ENCODE results near the gene CTU1.

CTU1 gene

GRCh38 chr19:51083181-51083580 lies 25.0 kb downstream of the CTU1 start:
- no peak for DNase-seq (ENCODE audit: low read depth, low spot score)

GRCh38 chr19:51082611-51083010 lies 25.6 kb downstream of the CTU1 start, which contains the start of gene KLK14:
Gene KLK14, minus strand, starts transcription at chr19:51082887. Its CDS starts 273 bp downstream, at chr19:51082614.
- DNase-seq (ENCODE audit: low read depth, low spot score): no peak

GRCh38 chr19:51081476-51081875 lies 26.7 kb downstream of the CTU1 start:
- DNase-seq (ENCODE audit: low read depth, low spot score): no peak

GRCh38 chr19:51079481-51080110 lies 28.6 kb downstream of the CTU1 start:
- DNase-seq (ENCODE audit: low read depth, low spot score): no peak

- DNase-seq (ENCODE audit: low read depth, low spot score): no peak
These were observed 29.5 kb downstream of the CTU1 start for GRCh38 chr19:51078731-51079130.

GRCh38 chr19:51078104-51078503 lies 30.1 kb downstream of the CTU1 start:
- no peak for DNase-seq (ENCODE audit: low read depth, low spot score)

DNA sequence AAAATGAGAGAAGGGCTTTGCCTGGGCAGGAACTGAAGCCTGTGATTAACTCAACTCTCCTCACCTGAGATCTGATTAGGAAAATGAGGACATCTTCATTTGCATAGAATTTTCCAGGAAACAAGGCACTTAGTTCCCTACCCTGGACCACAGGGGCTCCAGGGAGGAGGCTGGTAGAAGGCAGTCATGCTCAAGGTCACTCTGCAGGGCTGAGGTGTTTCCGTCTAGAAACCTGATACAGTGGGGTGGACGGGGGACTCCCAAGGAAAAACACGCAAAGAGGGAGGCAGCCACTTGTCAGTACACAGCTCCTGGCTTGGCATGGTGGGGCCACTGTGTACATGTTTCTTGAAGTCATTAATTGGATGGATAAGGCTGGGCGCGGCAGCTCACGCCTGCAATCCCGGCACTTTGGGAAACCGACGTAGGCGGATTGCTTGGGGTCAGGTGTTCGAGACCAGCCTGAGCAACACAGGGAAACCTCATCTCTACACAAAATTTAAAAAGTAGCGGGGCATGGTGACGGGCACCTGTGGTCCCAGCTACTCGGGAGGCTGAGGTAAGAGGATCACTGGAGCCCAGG lies 31.5 kb downstream of the CTU1 start:
- DNase-seq (ENCODE audit: low read depth, low spot score): no peak

GRCh38 chr19:51075998-51076397 lies 32.2 kb downstream of the CTU1 start:
- no peak for DNase-seq (ENCODE audit: low read depth, low spot score)

DNA sequence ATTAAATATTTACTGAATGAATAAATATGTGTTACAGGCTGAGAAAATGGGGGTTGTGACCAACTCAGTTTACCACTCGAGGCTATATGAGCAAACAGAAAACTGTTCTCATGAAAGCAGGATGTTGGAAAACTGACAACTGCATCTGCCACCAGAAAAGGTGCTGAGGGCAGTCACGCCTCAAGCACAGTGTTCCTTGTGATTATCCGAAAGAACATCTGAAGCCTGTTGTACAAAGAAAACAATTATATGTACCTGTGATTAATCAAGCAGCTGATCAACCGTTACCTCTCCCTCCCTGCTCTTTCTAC lies 37.2 kb downstream of the CTU1 start:
- DNase-seq (ENCODE audit: low read depth, low spot score): no peak

DNA sequence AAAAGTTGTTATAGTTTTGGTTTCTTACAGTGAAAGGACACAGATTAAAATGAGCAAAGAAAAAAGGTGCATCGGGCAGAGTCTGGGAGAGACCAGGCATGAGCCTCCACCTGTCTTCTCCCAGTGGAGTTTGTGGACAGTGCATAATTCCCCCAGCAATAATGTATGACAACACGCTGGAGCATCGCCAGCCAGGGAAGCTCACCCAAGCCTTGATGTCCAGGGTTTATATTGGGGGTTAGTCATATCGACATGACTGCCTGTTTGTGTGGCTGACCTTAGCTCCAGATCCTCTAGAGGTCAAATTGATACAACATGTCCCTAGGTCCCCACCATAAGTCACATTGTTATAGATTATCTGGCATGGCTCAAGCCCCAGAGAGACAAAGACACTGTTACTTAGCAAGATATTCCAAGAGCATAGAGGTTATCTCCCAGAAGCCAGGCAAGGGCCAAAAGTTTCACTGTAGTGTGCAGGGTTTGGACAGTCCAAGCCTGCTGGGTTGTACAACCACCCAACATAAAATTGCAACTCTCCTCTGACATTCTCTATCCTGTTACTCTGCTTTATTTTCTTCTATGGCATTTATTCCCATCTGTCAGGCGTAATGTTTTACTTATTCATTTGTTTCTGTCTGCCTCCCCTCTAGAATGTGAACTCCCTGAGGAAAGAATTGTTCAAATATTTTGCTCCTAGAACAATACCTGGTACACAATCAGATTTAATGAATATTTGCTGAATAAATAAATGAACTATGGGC lies 37.7 kb downstream of the CTU1 start:
- no peak for DNase-seq (ENCODE audit: low read depth, low spot score)

DNA sequence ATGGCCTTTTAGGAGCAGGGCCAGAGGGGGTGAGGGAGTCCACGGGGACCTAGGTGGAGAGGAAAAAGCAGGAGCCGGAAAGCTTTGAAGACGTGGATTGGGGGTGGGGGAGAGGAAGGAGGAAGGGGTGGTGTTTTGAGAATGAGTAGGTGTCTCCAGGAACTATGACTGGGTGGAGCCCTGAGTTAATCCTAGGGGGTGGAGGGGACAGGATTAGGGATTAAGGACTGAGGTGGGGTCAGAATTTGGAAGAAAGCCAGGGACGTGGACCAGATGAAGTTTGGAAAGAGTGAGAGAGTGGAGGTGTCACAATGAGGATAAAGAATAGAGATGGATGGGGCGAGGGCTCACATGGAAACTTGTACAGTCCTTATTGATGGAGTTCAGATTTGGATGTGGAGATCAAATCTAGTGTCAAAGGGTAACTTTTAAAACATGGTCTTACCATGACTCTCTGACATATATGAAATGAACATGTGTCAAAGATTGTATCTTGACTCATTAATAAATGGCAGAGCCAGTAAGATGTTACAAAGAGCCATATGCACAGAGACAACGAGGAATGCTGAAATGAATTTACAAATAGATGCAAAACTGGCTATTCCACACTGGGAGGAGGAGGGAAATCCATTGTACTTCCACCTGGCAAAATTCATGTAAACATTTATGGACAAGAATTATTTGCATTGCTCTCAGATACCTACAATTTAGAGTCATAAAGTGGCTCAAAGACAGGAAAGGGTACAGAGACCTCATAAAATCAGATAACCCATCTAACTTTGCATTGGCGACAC lies 41.6 kb downstream of the CTU1 start:
- no peak for DNase-seq (ENCODE audit: low read depth, low spot score)

- DNase-seq (ENCODE audit: low read depth, low spot score): no peak
These were observed 42.8 kb downstream of the CTU1 start for GRCh38 chr19:51065221-51065960.

DNA sequence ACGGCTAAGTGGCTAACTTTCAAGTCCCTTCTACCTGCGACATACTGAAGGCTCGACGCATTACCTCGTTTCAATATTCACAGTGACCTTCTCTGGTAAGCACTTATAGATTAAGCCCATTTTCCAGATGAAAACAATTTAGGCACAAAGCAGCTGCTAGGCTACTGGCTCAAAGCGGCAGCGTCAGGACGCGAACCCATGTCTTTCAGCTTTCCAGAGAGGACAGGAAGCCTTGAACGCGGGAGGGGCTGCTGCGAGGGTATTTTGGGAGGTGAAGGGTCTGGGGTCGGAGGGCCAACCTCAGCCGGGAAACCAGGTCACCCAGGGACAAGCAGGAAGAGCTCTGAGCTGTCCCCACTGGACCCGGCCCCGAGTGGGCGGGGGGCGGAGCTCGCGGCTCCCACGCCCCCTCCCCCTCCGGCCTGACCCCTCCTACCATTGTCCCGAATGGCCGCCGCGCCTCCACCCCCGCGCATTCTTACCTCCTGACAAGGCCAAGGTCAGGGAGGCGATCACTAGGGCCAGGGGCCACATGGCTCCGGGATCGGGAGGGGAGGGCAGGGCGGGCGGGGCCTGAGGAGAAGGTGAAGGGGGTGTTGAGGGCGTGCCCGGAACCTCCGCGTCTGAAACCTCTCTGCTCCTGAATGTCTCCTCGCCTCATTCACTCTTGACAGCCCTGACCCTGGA lies 43.5 kb downstream of the CTU1 start, which contains the start of gene KLK13:
TSS of gene KLK13 (minus strand) at position 559 of the 687 bp plus-strand sequence. CDS start at position 534, 25 bp downstream.
- DNase-seq (ENCODE audit: low read depth, low spot score): no peak

DNA sequence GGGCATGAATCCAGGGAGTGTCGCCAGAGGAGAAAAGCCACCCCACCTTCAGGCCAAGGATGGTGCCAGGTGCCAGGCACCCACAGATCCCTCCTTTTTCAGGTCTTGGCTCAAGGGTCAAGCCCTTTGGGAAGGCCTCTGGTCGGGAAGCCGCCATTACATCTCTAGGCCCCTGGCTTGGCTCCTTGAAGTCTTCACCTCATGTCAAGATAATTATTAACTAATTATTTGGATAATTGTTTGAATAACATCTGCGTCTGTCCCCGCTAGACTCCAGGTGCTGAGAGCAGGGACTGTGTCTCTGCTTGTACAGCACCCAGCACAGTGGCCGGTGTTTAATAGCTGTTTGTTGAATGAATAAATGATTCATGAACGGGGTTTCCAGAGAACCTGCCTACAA lies 44.5 kb downstream of the CTU1 start:
- DNase-seq (ENCODE audit: low read depth, low spot score): no peak

DNA sequence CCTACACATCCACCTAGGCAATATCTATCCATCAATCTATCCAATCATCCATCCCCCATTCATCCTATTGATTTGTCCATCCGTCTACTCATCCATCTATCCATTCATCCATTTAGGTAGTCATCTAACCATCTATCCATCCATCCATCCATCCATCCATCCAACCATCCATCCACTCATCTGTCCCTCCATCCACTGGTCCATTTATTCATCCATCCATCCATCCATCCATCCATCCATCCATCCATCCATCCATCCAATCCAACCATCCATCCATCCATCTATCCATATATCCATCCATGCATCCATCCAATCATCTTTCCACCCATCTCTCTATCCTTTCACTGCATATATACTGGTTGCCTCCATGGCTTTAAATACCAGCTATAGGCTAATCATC lies 47.2 kb downstream of the CTU1 start:
- DNase-seq (ENCODE audit: low read depth, low spot score): no peak

GRCh38 chr19:51060336-51060735 lies 47.9 kb downstream of the CTU1 start:
- no peak for DNase-seq (ENCODE audit: low read depth, low spot score)

DNA sequence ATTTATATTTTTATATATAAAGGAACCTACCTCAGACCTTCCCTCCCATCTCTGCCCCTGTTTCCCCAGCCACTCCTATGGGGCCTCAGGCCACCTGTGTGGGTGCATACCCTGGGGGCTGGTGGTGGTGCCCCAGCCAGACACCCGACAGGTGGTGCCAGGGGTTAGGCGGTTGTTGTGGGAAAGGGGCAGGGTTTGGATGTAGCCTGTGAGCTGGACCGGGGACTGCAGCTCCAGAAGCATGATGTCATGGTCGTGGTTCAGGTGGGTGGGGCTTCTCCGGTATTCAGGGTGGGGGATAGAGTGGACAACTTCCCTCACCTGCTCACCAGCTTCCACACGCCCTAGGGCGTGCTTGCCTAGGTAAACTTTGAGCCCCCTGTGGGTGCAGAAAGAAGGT lies 48.5 kb downstream of the CTU1 start:
- DNase-seq (ENCODE audit: low read depth, low spot score): no peak

DNA sequence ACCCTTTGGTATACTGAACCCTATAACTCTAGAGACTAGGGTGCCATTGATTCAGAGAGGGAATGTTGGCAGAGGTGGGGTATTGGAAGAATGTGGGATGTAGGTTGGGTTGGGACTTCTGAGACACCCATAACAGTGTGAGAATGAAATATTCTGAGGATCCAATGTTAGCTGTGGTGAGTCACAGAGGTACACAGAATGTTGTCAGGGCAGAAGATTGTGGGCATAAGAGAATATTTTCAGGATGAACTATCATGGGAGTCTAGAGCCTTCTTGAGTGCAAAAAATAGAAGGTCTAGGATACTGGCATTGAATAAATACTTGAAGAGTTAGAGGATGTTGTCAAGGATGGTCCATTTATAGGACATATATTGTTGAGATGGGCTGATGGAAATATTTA lies 52.3 kb downstream of the CTU1 start:
- DNase-seq (ENCODE audit: low read depth, low spot score): no peak
